Left renal cortex interstitium (tissue), 4 donors: ENCODE measurements around the gene NCS1. TPM values are rescaled to one million over a fixed set of nuclear protein-coding genes. Genes with fewer than 3 reads are reported as not detected.
"Not testable (repeated sequence)": the region's sequence is repeated elsewhere in the genome, so short reads cannot be mapped to it uniquely, and the experiment has no call there.

Experiments used
- DNase-seq, 4 donors: peaks; one replicate each; pipeline ENCODE4 v3.0.0-alpha.2; 2013; ENCODE audit warnings: low read depth in 4 of 4, low spot score in 2 of 4, missing footprints in 1 of 4
- polyA plus RNA-seq, 4 donors: library from polyadenylated mRNA; unstranded; fragments of 120-200 nt; gene quantifications; one replicate each; pipeline ENCODE4 v1.2.1, GENCODE V29; 2013; ENCODE audit not compliant: insufficient read length in 4 of 4

NCS1 gene
- polyA plus RNA-seq, 4 donors: 26.2 to 30.4 (median 28.6) TPM

DNA sequence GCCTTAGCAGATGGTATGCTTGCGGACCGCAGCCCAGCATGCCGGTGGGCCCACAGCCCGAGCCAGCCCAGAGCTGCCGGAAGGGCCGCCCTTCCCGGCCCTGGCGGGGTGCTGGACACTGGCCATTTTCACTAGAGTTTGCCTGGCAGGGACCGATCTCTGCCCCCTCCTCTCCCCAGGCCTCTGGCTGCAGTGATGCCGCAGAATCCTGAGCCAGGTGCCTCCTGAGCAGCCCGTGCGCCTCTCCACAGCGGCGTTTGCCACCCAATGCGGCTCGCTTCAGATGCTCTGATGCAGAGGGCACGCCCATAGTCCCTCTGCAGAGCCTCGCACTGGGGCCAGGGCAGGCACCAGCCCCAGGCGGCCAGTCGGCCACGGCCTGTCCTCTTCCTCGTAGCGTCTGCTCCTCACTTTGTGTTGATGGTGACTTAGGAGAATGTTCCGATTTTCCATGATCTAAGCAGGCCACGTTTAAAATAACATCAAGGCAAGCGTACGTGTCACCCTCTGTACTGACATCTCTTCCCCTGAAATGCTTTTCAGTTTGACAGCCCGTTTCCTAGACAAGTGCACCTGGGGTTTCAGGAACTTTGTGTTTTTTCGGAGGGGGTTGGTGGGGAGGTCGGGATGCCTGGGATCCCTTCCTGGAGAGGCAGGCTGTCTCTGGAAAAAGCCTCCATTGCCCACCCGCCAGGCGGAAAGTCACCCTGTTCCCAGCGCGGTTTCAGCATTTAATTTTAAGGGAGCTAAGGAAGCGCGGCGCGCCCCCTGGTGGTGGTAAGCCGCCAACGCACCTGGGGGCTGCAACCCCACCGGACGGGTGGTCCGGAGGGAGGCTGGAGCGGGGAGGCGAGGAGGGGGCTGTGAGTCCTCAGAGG is 63.6 kb downstream of the NCS1 start:
- DNase-seq: no peak

DNA sequence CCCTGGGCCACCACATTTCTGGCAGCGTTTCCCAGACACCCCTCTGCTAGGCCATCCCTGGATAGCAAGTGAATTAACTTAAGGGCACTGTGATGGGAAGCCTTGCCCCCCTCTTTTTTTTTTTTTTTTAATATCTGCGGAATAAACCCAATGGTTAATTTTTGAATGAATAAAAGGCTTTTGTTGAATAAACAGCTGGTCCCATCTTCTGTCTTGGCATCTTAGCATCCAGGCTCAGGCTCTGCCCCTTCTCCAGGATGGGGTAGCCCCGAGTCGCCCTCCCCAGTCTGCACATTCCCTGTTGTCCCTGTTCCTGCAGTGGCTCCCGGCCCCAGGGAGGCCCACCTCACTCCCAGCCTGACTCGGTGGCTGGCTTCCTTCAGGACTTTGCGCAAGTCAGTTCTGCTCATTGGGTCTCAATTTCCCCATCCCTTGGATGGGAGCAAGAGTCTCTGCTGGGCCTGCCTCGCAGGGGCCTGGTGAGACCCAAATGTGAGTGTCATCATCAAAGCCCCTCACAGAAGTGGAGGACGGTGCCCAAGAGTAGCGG is 64.3 kb downstream of the NCS1 start:
- no peak for DNase-seq

DNA sequence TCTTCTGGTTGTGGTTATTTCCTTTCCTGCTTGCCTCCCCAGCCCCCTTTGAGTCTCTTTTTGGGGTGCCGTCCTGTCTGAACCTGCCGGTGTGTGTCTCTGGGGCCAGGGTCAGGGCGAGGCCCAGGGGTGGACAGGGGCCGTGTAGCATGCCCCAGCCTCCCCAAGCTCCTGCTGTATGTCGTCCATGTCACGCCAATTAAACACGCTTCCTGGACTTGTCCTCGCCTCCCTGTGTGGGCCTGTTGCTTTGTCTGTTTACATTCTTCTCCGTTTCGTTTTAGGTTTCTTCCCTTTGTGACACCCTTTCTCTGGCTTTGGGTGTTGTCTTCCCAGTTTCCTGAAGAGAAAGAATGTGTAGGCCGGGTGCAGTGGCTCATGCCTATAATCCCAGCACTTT is 64.9 kb downstream of the NCS1 start:
- no peak for DNase-seq

DNA sequence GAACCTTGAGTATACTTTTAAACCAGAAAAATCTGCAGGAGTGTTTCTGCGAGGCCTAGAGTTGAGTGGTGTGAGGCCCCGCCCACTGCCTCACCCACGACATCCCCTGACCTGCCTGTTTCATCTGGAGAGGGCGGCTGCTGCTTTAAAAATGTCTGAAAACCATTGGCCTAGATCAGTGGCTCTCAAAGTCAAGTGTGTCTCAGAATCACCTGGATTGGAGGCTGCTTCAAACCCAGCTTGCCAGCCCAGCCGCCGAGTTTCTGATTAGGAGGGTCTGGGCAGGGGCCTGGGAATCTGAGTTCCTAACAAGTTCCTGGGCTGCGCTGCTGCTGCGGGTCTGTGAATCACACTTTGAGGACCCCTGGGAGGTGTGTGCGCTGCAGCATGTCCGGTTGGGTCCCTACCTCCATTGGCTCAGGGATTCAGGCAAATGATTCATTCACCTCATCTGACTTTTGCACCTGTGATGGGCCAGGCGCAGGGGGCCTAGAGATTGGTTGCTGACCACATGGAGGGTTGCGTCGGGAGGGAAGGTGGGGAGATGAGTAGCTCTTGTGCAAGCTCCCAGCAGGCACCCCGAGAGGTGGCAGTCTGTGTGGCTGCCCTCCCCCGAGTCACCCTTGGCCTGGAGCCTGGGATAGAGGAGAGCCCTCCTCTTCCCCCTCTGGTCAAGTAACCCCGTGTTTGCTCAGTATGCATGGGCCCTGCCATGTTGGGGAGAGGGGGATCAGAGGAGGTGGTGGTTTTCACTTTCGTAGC is 65.7 kb downstream of the NCS1 start:
- no peak for DNase-seq

DNA sequence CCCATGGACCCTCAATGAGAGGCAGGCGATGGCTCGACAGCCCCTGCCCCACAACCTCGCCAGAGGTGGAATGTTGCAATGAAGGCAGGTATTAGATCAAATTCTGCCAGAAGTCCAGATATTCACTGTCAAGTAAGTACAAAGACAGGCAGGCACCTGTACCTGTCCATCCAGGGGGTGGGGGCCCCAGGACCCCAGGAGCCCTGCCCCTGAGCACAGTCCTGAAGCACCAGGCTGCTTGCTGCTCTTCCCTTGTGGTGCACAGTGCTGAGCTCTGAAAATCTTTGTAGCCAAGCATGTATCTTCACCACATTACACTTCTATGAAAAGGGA is 67.1 kb downstream of the NCS1 start:
- DNase-seq: no peak

DNA sequence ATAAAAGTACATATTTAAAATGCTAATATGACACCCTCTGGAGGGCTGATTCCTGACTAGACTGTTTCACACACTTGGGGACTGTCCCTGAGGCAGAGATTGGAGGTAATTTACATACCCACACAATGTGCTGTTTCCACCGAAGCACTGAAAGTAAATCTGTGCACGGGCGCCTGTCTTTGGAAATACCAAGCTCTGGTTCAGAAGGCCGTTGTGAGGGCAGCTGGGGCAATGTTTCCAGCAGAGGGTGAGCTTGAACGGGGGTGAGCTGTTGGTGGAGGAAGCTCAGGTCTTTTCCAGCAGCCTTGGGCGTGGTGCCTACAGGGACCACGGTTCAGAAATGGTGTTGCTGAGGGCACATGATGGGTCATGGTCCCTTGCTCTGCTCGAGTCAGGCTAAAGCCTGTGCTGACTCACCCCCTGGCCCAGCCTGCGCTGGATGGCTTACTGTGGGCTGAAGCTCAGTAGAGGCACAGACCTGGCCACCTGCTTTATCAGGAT is 67.6 kb downstream of the NCS1 start:
- DNase-seq: no peak

DNA sequence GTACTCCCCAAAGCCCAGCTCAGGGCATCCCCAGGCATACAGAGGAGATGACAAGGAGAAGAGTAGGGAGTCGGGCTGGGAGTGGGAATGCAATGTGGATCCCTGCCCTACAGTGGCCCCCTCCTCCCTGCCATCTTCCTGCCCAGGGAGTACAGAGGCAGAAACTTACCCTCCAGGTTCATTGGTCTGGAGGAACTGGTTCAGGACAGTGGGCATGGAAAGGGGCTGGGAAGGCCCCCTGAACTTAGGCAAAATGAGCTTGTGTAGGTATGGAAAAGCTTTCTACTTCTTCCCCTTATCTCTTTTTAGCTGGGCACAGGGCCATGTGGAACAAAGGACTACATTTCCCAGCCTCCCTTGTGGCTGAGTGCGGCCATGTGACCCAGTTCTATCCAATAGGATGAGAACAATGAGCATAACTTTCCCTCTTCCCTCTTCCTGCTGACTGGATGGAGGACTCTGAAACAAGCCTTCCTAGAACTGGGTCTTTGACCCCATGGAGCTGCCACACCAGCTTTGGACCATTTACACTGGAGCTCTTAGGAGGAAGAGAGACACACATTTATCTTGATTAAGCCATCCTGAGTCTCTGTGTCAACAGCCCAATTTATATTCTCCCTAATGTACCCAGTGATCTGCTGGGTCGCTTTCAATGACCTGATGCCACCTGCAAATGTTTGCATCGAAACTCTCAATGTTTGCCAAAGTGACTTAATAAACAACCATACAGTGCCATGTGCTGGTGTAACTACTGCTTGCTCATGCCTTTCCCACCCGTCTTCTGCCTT is 68.4 kb downstream of the NCS1 start:
- peak in 1 of 4 donors; percentile 69 for DNase-seq

DNA sequence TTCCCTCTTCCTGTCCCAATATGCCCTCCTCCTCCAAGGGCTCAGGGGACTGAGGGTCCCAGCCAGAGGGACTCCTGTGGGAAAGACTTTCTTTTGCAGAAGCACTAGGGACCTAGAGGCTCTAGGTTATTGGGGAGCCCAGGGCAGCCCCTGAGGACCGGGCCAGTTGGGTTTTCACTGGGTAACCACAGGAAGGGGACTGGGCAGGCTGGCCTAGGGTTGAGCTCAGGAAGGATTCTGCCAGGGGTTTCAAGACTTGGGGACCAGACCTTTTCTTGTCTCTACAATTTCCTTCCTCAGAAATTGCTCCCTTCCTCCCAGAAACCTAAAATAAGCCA is 69.0 kb downstream of the NCS1 start:
- no peak for DNase-seq

DNA sequence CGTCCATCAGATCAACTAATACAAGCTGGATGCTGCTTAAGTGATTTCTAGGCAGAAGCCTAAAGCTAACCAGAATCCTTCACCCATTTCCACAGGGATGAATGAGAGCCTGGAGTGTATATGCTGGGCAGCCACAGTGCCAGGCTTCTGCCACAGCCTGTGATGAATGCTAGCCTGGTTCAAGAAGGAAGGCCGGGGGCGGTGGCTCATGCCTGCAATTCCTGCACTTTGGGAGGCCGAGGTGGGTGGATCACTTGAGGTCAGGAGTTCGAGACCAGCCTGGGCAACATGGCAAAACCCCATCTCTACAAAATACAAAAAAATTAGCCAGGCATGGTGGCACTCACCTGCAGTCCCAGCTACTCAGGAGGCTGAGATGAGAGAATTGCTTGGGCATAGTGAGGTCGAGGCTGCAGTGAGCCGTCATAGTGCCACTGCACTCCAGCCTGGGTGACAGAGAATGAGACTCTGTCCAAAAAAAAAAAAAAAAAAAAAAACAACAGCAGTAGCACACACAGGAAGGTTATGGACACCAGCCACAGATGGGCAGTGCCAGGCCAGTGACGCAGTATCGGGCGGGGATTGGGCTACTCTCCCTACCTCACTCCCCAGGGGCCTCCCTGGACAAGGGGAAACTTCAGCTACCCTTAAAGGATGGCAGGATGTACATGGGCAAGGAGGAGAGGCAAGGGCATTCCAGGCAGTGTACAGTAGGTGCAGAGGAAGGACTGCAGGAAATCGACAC is 70.2 kb downstream of the NCS1 start:
- DNase-seq: no peak

DNA sequence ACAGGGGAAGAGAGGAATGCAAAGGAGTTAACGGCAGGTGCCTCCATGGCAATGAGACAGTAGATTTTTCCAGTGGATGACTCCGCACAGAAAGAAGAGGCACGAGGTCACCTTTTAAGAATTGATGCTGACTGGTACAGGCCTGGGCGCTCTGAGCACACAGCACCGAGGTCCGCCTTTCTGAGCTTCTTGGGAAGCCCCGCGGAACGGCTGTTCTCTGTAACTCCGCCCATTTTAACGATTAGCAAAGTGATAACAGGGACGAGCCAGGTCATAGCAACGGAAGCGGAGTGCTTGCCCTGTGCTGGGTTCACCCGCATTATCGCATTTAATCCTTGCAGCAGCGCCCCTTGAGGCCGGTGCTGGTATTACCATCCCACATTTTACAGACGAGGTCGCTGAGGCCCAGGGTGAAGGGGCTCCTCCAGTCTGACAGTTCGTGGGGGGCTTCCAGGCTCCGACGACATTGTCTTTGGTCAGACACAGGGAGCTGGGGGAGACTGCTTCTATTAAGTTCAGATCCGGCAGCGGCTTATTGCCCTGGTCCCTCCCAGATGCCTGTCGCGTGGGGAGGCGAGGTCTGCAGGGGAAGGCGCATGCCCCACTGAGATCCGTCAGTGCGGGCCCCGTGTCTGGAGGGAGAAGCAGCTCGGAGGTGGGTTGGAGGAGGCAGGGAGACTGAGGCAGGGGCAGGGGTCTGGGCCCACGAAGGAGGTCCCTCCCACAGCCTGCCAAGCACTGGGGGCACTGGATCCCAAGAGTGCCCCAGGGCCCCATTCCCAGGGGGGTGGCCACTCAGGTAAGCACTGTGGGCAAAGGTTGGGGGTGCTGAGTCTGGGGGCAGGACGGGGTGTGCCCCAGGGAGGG is 71.0 kb downstream of the NCS1 start:
- DNase-seq: peak in 1 of 4 donors; percentile 48

DNA sequence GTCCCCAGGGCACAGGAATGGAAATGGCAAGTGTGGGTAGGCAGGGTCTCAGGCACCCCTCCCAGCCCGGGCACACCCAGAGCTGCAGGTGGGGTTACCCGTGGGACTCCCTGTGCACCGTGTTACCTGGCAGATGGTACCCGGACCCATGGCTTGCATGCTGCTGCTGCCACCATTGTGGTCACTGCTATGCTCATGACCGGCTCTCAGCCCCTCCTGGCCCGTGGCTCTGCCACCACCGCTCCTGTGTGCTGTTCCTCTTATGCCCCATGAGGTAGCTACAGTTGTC is 71.6 kb downstream of the NCS1 start:
- no peak for DNase-seq

DNA sequence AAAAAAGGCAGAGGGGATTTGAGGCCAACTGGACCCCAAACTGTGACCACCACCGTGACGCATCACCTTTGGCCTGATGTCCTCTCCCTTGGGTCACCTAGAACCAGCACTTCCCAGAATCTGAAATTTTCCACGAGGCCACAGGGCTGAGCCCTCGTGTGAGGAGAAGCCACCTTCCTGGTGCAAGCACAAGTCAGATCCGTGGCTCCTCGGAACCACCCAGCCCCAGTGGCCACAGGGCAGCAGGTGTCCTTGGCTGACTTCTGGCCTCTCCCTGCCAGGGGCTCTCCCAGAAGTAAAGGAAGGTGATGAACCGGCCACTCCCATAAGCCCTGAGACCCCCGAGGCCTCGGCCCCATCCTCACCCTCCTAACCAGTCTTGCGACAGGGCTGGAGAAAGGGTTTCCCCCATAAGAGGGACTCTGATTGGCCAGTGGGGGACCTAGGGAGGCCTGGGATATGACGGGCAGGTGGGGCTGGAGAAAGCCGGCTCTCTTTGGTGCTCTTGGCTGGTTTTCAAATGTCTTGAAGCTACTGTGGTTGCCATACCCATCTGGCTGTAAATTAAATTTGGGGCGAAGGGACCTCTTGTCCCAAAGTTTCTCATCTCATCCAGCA is 72.5 kb downstream of the NCS1 start:
- no peak for DNase-seq

DNA sequence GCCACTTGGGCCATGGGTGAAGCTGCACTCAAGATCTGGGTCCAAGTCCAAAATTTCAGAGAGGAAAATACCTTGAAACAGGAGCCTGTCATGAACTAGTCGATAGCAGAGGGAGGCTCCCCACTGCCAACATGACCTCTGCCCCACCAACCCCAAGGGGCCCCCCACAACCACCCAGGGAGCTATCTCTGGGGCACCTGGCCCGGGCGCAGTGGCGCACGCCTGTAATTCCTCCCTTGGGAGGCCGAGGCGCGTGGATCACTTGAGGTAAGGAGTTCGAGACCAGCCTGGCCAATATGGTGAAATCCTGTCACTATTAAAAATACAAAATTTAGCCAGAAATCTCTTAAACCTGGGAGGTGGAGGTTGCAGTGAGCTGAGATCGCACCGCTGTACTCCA is 73.3 kb downstream of the NCS1 start:
- no peak for DNase-seq

DNA sequence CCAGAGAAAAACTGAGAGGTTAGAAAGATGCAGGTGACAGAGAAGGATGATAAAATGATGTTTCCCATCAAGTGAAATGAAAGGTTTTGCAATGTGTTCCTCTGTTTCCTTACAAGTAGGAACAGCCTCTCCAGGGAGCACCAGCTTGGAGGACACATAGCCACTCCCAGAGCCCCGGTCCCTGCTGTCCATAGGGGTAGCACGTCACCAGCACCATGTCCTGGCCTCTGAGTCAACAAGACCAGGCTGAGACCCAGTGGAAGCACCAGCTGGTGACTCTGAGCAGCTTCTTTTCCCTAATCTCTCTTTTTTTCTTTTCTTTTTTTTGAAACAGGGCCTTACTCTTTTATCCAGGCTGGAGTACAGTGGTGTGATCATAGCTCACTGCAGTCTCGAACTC is 73.9 kb downstream of the NCS1 start:
- DNase-seq: no peak

DNA sequence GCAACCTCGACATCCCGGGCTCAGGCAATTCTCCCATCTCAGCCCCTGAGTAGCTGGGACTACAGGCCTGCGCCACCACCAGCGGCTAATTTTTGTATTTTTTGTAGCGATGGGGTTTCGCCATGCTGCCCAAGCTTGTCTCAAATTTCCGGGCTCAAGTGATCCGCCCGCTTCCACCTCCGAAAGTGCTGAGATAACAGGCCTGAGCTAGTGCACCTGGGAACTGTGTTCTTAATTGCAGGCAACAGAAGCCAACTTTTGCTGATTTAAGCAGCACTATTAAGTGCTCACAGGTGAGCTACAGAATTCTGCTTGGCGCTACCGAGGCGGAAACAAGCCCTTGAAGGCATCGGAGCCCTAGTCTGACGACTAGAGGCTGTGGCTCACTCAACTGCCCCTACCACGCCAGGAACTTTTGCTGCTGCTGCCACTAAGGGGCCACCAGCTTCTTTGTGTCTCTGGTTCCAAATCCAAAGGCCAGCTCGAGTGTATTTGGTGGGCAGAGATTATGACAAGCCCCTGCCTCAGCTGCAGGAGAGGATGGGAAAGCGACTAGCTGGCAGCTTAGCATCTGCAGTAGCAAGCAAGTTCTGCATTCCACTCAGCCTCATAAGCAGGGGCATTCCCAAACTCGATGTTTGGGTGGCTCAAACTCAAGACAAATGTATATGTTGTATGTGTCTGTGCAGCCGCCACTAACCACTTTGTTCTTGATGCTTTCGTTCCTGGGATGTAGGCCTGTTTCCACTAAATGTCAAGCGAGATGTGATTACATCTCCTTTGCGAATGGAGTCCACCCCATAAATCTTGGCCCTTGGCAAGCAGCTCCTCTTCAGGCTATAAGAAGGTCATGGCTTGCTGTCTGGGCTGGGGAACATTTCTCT is 82.8 kb downstream of the NCS1 start:
- no peak for DNase-seq

DNA sequence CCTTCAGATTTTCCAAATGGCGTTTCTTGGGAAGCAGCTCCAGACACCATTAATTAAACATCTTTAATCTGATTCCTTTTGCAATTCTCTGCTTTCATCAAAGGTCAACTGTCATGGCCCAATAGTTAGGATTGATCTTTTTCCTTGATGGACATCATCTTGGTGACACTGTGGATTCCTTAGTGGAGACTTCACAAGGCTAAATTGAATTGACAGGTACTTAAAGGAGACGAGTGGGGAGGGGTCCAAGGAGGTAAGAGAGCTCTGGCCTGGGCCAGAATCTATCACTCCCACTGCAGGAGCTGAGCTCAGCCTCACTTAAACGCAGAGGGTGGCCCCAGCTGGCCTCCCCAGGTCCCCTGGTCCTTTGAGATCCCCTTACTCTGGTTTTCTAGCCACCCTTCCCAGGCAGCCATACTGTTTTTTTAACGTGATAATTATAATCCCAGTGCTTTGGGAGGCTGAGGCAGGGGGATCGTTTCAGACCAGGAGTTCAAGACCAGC is 83.5 kb downstream of the NCS1 start:
- DNase-seq: no peak

DNA sequence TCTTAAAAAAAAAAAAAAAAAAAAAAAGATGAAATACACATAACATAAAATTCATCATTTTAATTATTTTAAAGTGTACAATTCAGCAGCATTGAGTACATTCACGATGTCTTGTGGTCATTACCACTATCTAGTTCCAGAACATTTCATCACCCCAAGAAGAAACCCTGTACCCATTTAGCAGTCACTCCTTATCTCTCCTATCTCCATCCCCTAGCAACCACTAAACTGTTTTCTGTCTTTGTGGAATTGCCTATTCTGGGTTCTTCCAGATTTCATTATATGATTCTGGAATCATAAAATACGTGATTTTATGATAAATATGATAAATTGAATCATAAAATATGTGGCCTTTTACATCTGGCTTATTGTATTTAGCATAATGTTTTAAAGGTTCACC is 84.4 kb downstream of the NCS1 start:
- DNase-seq: no peak

DNA sequence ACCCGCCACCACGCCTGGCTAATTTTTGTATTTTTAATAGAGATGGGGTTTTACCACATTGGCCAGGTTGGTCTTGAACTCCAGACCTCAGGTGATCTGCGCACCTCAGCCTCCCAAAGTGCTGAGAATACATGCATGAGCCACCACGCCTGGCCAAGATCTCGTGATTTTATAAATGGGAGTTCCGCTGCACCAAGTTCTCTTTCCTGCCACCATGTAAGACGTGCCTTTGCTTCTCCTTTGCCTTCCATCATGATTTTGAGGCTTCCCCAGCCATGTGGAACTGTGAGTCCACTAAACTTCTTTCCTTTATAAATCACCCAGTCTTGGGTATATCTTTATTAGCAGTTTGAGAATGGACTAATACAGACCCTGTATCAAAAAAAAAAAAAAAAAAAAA is 85.9 kb downstream of the NCS1 start:
- not testable (repeated sequence) for DNase-seq
